GM06990 (cell line): ENCODE measurements around the gene MISP.

Experiments used
- DNase-seq: peaks from one replicate; pipeline ENCODE4 v3.0.0-alpha.2; 2011; ENCODE audit not compliant: insufficient read length; ENCODE audit errors: extremely low read depth
- H3K27me3 ChIP-seq: replicated peaks from 2 replicates; pipeline ENCODE4 v1.6.0; 2011; ENCODE audit warnings: low read length; ENCODE audit not compliant: control insufficient read depth, insufficient read depth
- H3K36me3 ChIP-seq: 2 replicates; pipeline ENCODE4 v1.5.1; 2011; ENCODE audit warnings: low read length; ENCODE audit not compliant: control insufficient read depth, insufficient read depth
- H3K4me3 ChIP-seq: replicated peaks from 2 replicates; pipeline ENCODE4 v1.5.1; 2011; ENCODE audit warnings: low read depth, mild to moderate bottlenecking, control low read depth, low read length
- TF ChIP-seq, protein P1 (sequence below): IDR thresholded peaks from 2 replicates; pipeline ENCODE4 v1.5.1; 2011; ENCODE audit warnings: low read length, control low read depth, mild to moderate bottlenecking, inconsistent platforms; ENCODE audit not compliant: insufficient read depth, poor library complexity, severe bottlenecking

The MISP gene

DNA sequence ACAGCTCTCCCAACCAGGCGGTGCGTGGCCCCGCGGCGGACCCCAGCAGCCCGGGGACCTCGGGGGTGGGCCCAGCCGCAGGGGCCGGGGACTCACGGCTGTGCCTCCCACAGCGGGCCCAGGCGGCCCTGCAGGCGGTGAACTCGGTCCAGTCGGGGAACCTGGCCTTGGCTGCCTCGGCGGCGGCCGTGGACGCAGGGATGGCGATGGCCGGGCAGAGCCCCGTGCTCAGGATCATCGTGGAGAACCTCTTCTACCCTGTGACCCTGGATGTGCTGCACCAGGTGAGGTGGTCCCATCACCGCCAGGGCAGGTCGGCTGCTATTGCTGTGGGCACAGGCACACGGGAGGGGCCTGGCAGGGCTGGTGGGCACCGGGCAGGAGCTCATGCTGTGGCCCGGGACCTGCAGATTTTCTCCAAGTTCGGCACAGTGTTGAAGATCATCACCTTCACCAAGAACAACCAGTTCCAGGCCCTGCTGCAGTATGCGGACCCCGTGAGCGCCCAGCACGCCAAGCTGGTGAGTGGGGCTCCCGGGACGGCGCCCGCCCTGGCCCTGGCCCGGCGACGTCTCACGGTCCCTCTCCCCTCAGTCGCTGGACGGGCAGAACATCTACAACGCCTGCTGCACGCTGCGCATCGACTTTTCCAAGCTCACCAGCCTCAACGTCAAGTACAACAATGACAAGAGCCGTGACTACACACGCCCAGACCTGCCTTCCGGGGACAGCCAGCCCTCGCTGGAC lies 53.7 kb downstream of the MISP start:
- Histone ChIP-seq H3K4me3 (no peak overlapping the region), H3K27me3 (no peaks in the 10 kb centered on the region), H3K36me3 (peaks cover 64% of the 10 kb centered on the region)

DNA sequence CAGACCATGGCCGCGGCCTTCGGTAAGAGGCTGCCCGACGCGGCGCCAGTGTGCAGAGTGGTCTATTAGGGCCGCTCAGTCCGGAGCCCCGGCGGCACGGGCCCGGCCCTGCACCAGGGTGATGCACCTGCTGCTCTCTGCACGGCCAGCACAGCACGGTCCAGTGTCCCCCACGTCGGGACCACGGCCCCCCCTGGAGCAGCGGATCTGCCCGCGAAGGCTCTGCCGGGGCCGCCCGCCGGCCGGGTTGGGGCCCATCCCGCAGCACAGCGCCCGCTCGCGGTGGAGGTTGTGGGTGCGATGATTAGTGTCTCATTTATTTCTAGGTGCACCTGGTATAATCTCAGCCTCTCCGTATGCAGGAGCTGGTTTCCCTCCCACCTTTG lies 54.2 kb downstream of the MISP start:
- peaks cover 66% of the 10 kb centered on the region for H3K36me3 ChIP-seq
- DNase-seq, result no peak

More for the DNA sequence above, 53.7 kb downstream of the MISP start:
- TF ChIP-seq, protein P1, sequence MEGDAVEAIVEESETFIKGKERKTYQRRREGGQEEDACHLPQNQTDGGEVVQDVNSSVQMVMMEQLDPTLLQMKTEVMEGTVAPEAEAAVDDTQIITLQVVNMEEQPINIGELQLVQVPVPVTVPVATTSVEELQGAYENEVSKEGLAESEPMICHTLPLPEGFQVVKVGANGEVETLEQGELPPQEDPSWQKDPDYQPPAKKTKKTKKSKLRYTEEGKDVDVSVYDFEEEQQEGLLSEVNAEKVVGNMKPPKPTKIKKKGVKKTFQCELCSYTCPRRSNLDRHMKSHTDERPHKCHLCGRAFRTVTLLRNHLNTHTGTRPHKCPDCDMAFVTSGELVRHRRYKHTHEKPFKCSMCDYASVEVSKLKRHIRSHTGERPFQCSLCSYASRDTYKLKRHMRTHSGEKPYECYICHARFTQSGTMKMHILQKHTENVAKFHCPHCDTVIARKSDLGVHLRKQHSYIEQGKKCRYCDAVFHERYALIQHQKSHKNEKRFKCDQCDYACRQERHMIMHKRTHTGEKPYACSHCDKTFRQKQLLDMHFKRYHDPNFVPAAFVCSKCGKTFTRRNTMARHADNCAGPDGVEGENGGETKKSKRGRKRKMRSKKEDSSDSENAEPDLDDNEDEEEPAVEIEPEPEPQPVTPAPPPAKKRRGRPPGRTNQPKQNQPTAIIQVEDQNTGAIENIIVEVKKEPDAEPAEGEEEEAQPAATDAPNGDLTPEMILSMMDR, result no peak
- no peak for DNase-seq

DNA sequence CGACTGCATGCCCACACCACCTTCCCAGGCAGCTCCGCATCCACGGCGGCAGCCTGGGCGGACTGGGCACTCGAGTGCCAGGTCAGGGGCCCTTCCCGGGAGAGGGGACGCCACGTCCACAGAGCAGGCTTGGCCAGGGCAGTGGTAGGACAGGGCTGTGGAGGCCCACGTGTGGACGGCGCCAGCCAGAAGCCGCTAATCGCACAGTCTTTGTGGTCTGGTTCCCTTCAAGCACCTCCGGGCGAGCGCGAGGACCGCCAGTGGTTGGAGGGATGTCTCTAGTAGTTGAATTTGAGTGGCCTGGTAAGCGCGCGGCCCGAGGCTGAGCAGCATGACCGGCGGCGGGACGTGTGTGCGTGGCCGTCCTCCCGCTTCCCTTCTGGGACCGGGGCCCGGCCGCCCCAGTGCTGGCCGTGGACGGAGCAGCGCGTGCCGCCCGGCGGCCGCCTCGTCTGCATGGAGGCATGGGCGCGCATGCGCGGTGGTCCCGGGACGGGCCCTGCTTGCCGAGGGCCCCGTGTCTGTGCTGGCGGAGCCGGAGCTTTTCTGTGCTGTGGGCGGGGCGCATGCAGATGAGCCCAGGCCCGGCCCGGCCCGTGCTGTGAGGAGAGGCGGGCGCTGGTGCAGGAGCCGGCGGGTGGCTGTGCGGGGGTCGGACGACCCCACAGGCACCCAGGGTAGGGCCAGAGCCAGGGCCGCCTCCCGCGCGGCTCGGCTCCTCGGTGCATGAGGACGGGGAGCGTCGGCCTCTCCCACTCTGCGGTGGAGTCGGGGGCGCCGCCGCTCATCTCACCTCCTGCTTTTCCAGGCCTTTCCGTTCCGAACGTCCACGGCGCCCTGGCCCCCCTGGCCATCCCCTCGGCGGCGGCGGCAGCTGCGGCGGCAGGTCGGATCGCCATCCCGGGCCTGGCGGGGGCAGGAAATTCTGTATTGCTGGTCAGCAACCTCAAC lies 55.0 kb downstream of the MISP start:
- TF ChIP-seq, protein P1, result no peak
- H3K27me3 ChIP-seq, result no peaks in the 10 kb centered on the region
- DNase-seq, result no peak
- H3K36me3 ChIP-seq, result peaks cover 67% of the 10 kb centered on the region
- H3K4me3 ChIP-seq, result no peak overlapping the region

More for the DNA sequence above, 54.2 kb downstream of the MISP start:
- no peaks in the 10 kb centered on the region for H3K27me3 ChIP-seq
- H3K4me3 ChIP-seq, result no peak overlapping the region
- TF ChIP-seq, protein P1, result no peak

DNA sequence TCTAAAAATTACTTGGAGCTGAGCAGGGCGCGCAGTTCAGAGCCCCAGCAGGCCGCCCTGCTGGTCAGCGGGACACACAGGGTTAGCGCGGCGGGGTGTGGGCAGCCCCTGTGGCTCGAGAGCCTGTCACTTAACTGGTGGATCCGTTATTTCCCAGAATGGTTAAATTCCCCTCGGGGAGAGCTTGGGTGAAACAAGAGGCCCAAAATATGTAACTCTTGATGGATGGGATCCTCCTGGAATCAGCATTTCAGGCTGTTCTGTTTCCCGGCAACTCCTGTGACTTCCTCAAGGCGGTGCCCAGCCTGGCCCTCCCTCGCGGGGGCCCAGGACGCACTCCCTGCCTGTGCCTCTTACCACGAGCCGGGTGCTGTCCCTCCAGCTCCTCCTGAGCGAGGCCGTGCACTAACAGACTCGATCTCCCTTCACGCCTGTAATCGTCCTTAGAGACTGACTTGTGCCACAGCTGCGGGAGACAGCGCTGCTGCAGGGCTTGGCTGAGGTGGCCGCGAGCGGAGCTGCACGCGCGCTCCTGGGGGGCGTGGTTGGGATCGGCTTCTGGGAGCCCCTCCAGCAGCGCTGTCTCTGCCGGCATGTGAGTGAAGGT lies 56.0 kb downstream of the MISP start:
- no peak overlapping the region for H3K4me3 ChIP-seq
- H3K36me3 ChIP-seq, result peaks cover 61% of the 10 kb centered on the region
- no peak for DNase-seq
- TF ChIP-seq, protein P1, result no peak
- H3K27me3 ChIP-seq, result no peaks in the 10 kb centered on the region

DNA sequence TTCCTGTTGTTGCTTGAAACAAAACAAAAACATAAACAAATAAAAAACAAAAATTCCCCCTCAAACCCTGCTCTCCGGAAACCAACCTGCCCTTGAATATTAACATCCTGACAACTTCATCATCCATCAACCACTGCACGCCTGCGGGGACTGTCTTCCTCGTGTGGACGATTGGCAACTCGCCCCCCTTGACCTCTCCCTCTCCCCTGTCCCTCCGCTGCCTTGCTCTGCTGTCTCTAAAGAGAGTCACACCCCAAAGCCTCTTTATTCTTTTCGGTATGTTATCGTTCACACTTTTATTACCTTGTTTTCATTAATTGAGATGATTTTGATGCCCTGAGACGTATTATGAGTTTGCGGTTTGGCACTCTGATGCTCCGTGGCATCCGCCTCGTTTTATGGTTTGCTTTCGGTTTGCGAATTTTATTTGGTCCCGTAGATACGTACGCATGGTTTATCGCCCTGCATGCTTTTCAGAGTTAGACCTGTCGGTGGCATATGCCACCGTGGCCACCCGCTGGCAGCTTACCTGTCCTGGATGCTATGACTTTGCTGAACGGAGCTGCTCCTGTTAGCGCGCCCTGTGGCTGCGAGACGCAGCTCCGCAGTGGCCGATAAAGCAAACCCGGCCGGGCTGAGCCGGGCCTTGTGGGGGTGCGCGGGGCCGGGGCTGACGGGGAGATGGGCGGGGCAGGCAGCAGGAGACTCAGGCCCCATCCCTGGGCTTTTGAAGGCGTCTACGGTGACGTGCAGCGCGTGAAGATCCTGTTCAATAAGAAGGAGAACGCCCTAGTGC lies 56.9 kb downstream of the MISP start:
- peaks cover 56% of the 10 kb centered on the region for H3K36me3 ChIP-seq
- no peak for DNase-seq
- TF ChIP-seq, protein P1, result no peak
- no peak overlapping the region for H3K4me3 ChIP-seq
- H3K27me3 ChIP-seq, result no peaks in the 10 kb centered on the region
